Sigmoid colon (tissue), 4 donors: ENCODE measurements around the gene ABCA2.

Source experiments
- POLR2AphosphoS5 ChIP-seq, 4 donors: sonication (generic); formaldehyde crosslinking; IDR thresholded peaks; one replicate each; pipeline ENCODE4 v1.6.1; 2017; ENCODE audit warnings: antibody characterized with exemption in 4 of 4
- TF ChIP-seq, protein P1 (sequence below), 4 experiments: fragments of 450-650 bp in 3 of 4; fragments of 200-600 bp in 1 of 4; IDR thresholded peaks; one replicate each; pipeline ENCODE4 v1.5.1; 2016 to 2019; ENCODE audit warnings: antibody characterized with exemption in 4 of 4, mild to moderate bottlenecking in 3 of 4, moderate library complexity in 2 of 4

DNA sequence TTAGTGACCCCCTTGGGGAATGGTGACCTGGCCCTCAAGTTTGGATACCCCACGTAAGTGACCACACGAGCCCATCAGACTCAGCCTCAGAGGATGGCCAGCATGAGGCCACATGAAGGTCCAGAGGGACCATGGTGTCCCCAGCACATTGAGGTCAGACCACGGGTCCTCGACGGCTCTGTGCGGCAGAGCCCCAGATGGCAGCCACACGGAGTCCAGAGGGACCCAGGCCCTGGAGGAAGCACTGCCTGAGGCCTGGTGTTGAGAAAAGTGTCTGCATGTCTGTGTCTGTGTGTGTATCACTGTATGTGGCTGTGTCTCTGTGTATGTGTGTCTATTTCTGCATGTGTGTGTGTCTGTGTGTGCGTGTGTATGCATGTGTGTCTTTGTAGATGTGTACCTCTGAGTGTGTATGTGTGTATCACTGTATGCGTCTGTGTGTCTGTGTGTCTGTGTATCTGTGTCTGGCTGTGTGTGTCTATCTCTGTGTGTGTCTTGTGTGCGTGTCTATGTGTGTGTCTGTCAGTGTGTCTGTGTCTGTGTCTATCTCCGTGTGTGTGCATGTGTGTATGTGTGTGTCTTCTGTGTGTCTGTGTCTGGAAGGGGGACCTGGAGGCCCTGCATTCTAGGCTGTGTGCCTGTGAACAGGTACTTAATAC lies 44.3 kb downstream of the ABCA2 start:
- TF ChIP-seq, protein P1, sequence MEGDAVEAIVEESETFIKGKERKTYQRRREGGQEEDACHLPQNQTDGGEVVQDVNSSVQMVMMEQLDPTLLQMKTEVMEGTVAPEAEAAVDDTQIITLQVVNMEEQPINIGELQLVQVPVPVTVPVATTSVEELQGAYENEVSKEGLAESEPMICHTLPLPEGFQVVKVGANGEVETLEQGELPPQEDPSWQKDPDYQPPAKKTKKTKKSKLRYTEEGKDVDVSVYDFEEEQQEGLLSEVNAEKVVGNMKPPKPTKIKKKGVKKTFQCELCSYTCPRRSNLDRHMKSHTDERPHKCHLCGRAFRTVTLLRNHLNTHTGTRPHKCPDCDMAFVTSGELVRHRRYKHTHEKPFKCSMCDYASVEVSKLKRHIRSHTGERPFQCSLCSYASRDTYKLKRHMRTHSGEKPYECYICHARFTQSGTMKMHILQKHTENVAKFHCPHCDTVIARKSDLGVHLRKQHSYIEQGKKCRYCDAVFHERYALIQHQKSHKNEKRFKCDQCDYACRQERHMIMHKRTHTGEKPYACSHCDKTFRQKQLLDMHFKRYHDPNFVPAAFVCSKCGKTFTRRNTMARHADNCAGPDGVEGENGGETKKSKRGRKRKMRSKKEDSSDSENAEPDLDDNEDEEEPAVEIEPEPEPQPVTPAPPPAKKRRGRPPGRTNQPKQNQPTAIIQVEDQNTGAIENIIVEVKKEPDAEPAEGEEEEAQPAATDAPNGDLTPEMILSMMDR (IDR thresholded peaks at IDR 0.05) = no peak
- no peak for TF ChIP-seq POLR2AphosphoS5 (IDR thresholded peaks at IDR 0.05)
